HCT116 (cell line): ENCODE data around the gene EDN2. TPM values are rescaled to one million over a fixed set of nuclear protein-coding genes. Genes with fewer than 3 reads are reported as not detected.

Experiments
- ATAC-seq: fragments of 200-7000 bp; cut with Tn5 transposase; 2 replicates; pipeline ENCODE4 v1.9.1; 2020; ENCODE audit warnings: mild to moderate bottlenecking, moderate library complexity
- BruUV-seq: library from RNA; stranded (reverse); fragments of 400-500 nt; replicated peaks from 2 replicates; lab custom pipeline; 2021; lab: Mats Ljungman, UMichigan
- CTCF ChIA-PET: fragments of 300-600 bp; sonication (Branson Sonifier 250); formaldehyde crosslinking; loops from one replicate; lab custom pipeline; 2021; ENCODE audit warnings: antibody characterized with exemption; lab: Charles Lee
- POLR2A ChIA-PET: fragments of 300-600, 350-600 bp; sonication (Branson Sonifier 250); formaldehyde crosslinking; loops from one replicate; lab custom pipeline; 2021; ENCODE audit warnings: antibody characterized with exemption; lab: Charles Lee
- RAD21 ChIA-PET, 2 experiments: fragments of 300-600 bp; sonication (Branson Sonifier 250); formaldehyde crosslinking; loops; one replicate each; lab custom pipeline; 2023; ENCODE audit warnings: low total read pairs in 2 of 2; ENCODE audit not compliant: uncharacterized antibody in 2 of 2, unreplicated experiment in 2 of 2, low non-redundant PET in 1 of 2; lab: Charles Lee
- DNase-seq: peaks from one replicate; pipeline ENCODE4 v3.0.0-alpha.2; 2010; ENCODE audit warnings: low read depth, low spot score
- H2AFZ ChIP-seq: fragments of 200-600 bp; shearing (Covaris generic), sonication (generic); 2 replicates; pipeline ENCODE4 v1.6.1; 2017; ENCODE audit warnings: low read depth, mixed run types, mixed read lengths, antibody characterized with exemption, low read length; ENCODE audit not compliant: poor library complexity, severe bottlenecking
- H3K27ac ChIP-seq: 2 replicates; pipeline ENCODE4 v1.5.1; 2012; ENCODE audit warnings: low read depth, low read length
- H3K27me3 ChIP-seq: fragments of 200-600 bp; sonication (generic); 2 replicates; pipeline ENCODE4 v1.6.1; 2016; ENCODE audit warnings: mixed run types, low read length, mixed read lengths; ENCODE audit not compliant: insufficient read depth
- H3K36me3 ChIP-seq, 2 experiments: fragments of 200-500 bp in 1 of 2; fragments of 200-600 bp in 1 of 2; sonication (Bioruptor generic) in 1 of 2; sonication (generic) in 1 of 2; 2 replicates each; pipeline versions ENCODE4 v1.5.1 to v1.6.1; 2014 to 2016; ENCODE audit warnings: low read length in 2 of 2, inconsistent platforms in 1 of 2, mixed read lengths in 1 of 2, mixed run types in 1 of 2; ENCODE audit not compliant: insufficient read depth in 2 of 2, control insufficient read depth in 1 of 2
- H3K4me1 ChIP-seq, 2 experiments: fragments of 200-600 bp in 1 of 2; sonication (generic) in 1 of 2; 2 replicates each; pipeline versions ENCODE4 v1.5.1 to v1.6.1; 2012 to 2017; ENCODE audit warnings: low read length in 2 of 2, inconsistent platforms in 1 of 2, mild to moderate bottlenecking in 1 of 2, mixed read lengths in 1 of 2, mixed run types in 1 of 2, moderate library complexity in 1 of 2; ENCODE audit not compliant: insufficient read depth in 2 of 2, control insufficient read depth in 1 of 2
- H3K4me2 ChIP-seq: fragments of 200-600 bp; sonication (generic); 2 replicates; pipeline ENCODE4 v1.6.1; 2017; ENCODE audit warnings: mixed run types, low read length, mixed read lengths
- H3K4me3 ChIP-seq, 2 experiments: fragments of 200-600 bp in 1 of 2; sonication (generic) in 1 of 2; replicated peaks in 1 of 2; 2 replicates each; pipeline ENCODE4 v1.5.1; 2011 to 2016; ENCODE audit warnings: low read length in 2 of 2, control low read depth in 1 of 2, low read depth in 1 of 2, mild to moderate bottlenecking in 1 of 2, mixed read lengths in 1 of 2, mixed run types in 1 of 2
- H3K79me2 ChIP-seq: fragments of 200-600 bp; sonication (generic); 2 replicates; pipeline ENCODE4 v1.6.1; 2017; ENCODE audit warnings: mild to moderate bottlenecking, mixed run types, low read length, moderate library complexity, mixed read lengths; ENCODE audit not compliant: insufficient read depth
- H3K9ac ChIP-seq: fragments of 200-600 bp; sonication (generic); 2 replicates; pipeline ENCODE4 v1.6.1; 2016; ENCODE audit warnings: low read length, mixed read lengths
- H3K9me2 ChIP-seq: fragments of 200-600 bp; sonication (generic), shearing (Covaris generic); 2 replicates; pipeline ENCODE4 v1.6.1; 2017; ENCODE audit warnings: mixed run types, mild to moderate bottlenecking, moderate library complexity; ENCODE audit not compliant: insufficient read depth
- H3K9me3 ChIP-seq, 2 experiments: fragments of 200-500 bp in 1 of 2; fragments of 200-600 bp in 1 of 2; sonication (Bioruptor generic) in 1 of 2; sonication (generic) in 1 of 2; 2 replicates each; pipeline ENCODE4 v1.6.1; 2014 to 2017; ENCODE audit warnings: low read length in 2 of 2, mixed read lengths in 2 of 2, inconsistent platforms in 1 of 2, low read depth in 1 of 2, mild to moderate bottlenecking in 1 of 2, mixed run types in 1 of 2, moderate library complexity in 1 of 2; ENCODE audit not compliant: control insufficient read depth in 1 of 2, insufficient read depth in 1 of 2
- H4K20me1 ChIP-seq: fragments of 200-600 bp; sonication (generic), shearing (Covaris generic); 2 replicates; pipeline ENCODE4 v1.6.1; 2017; ENCODE audit warnings: mixed run types, mild to moderate bottlenecking, moderate library complexity; ENCODE audit not compliant: insufficient read depth
- CBX3 ChIP-seq: IDR thresholded peaks from 2 replicates; pipeline ENCODE4 v1.6.1; 2012; ENCODE audit warnings: low read depth
- CEBPB ChIP-seq: IDR thresholded peaks from 2 replicates; pipeline ENCODE4 v1.6.1; 2012; ENCODE audit warnings: low read depth
- EGR1 ChIP-seq: IDR thresholded peaks from 2 replicates; pipeline ENCODE4 v1.6.1; 2012; ENCODE audit warnings: low read depth
- EZH2 ChIP-seq: fragments of 200-600 bp; sonication (generic); IDR thresholded peaks from 2 replicates; pipeline ENCODE4 v1.6.1; 2017; ENCODE audit warnings: antibody characterized with exemption, mixed run types
- POLR2A ChIP-seq: IDR thresholded peaks from 2 replicates; pipeline ENCODE4 v1.7.0; 2011; ENCODE audit warnings: borderline replicate concordance; ENCODE audit not compliant: insufficient read depth, insufficient read length; ENCODE audit errors: extremely low read depth
- POLR2AphosphoS5 ChIP-seq: IDR thresholded peaks from 2 replicates; pipeline ENCODE4 v1.6.1; 2011; ENCODE audit warnings: mild to moderate bottlenecking, low read depth, low read length, moderate library complexity
- SIN3A ChIP-seq: IDR thresholded peaks from 2 replicates; pipeline ENCODE4 v1.6.1; 2012; ENCODE audit warnings: low read depth
- SP1 ChIP-seq: IDR thresholded peaks from 2 replicates; pipeline ENCODE4 v1.6.1; 2012; ENCODE audit warnings: low read depth
- TCF7L2 ChIP-seq: IDR thresholded peaks from 2 replicates; pipeline ENCODE4 v1.7.0; 2011; ENCODE audit warnings: borderline replicate concordance, inconsistent platforms; ENCODE audit not compliant: insufficient read depth, insufficient read length; ENCODE audit errors: extremely low read depth
- YY1 ChIP-seq: IDR thresholded peaks from 2 replicates; pipeline ENCODE4 v1.6.1; 2011; ENCODE audit warnings: low read length, low read depth, moderate library complexity, mild to moderate bottlenecking; ENCODE audit not compliant: insufficient replicate concordance; ENCODE audit errors: extremely low read depth
- intact Hi-C: fragments of 100-400 bp; cut with micrococcal nuclease; formaldehyde crosslinking; loops from 2 replicates; pipeline ENCODE4 v1.10.0; 2022
- total RNA-seq: library from RNA; stranded (reverse); gene quantifications from one replicate; pipeline ENCODE4 v1.2.1, GENCODE V29; 2021; ENCODE audit not compliant: unreplicated experiment
- TF ChIP-seq, protein P1 (sequence below): IDR thresholded peaks from 2 replicates; pipeline ENCODE4 v1.6.1; 2012
- TF ChIP-seq, protein P2 (sequence below): IDR thresholded peaks from 2 replicates; pipeline ENCODE4 v1.6.1; 2012; ENCODE audit warnings: low read depth

Gene EDN2
- total RNA-seq, 1 experiment from 2014 or later = not detected

DNA sequence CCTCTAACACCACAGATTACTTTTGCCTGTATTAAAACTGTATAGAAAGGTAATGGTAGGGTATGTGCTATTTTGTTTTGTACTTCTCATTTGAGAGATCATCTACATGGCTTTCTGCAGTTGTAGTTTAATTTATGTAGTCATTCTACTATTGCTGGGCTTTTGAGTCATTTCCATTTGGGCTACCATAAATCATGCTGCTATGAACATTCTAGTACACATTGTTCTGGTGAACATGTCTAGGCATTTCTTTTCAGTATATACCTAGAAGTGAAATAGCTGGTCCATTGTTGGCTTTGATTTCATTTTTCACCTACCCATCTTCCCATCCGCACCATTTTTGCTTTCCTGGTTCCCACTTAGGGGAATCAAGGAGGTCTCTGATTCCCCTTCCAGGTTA is 18.7 kb downstream of the EDN2 start (continued):
- TF ChIP-seq CEBPB = no peak
- no peak for TF ChIP-seq SIN3A
- no peak for TF ChIP-seq SP1
- TF ChIP-seq CBX3 = no peak

DNA sequence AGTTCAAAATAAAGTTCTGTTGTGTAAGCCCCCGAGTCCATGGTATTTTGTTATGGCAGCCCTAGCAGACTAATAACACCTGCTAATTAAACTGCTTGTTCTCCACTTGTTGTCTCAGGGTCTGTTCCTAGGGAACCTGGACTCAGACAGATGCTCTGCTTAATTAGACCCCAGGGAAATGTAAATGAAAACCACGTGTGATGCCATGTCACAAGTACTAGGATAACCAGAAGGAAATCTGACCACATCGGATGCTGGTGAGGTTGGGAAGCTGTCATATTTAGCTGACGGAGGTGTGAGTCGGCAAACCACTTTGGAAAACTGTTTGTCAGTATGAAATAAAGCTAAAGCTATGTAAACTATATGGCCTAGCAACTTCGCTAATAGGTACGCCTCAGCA is 19.6 kb downstream of the EDN2 start:
- Histone ChIP-seq H3K9ac (no peak overlapping the region), H4K20me1 (no peaks in the 10 kb centered on the region), H3K79me2 (no peaks in the 10 kb centered on the region), H3K4me2 (no peak overlapping the region), H3K4me3 (no peak overlapping the region), H3K27ac (no peak overlapping the region), H3K9me2 (no peaks in the 10 kb centered on the region), H3K4me1 (peaks cover 0 to 6% of the 10 kb centered on the region in 2 experiments; a peak in 3 of 4 replicates), H2AFZ (no peak overlapping the region), H3K36me3 (no peaks in the 10 kb centered on the region)
- ChIA-PET RAD21 (no interaction called here), CTCF (no interaction called here), POLR2A (no interaction called here)
- no peak for ATAC-seq
- intact Hi-C loops = no loop called here
- no TSS peak for BruUV-seq
- TF ChIP-seq, protein P1, sequence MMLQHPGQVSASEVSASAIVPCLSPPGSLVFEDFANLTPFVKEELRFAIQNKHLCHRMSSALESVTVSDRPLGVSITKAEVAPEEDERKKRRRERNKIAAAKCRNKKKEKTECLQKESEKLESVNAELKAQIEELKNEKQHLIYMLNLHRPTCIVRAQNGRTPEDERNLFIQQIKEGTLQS = no peak
- no peak for TF ChIP-seq EGR1
- no peak for TF ChIP-seq POLR2A
- no peak for TF ChIP-seq POLR2AphosphoS5
- TF ChIP-seq, protein P2, sequence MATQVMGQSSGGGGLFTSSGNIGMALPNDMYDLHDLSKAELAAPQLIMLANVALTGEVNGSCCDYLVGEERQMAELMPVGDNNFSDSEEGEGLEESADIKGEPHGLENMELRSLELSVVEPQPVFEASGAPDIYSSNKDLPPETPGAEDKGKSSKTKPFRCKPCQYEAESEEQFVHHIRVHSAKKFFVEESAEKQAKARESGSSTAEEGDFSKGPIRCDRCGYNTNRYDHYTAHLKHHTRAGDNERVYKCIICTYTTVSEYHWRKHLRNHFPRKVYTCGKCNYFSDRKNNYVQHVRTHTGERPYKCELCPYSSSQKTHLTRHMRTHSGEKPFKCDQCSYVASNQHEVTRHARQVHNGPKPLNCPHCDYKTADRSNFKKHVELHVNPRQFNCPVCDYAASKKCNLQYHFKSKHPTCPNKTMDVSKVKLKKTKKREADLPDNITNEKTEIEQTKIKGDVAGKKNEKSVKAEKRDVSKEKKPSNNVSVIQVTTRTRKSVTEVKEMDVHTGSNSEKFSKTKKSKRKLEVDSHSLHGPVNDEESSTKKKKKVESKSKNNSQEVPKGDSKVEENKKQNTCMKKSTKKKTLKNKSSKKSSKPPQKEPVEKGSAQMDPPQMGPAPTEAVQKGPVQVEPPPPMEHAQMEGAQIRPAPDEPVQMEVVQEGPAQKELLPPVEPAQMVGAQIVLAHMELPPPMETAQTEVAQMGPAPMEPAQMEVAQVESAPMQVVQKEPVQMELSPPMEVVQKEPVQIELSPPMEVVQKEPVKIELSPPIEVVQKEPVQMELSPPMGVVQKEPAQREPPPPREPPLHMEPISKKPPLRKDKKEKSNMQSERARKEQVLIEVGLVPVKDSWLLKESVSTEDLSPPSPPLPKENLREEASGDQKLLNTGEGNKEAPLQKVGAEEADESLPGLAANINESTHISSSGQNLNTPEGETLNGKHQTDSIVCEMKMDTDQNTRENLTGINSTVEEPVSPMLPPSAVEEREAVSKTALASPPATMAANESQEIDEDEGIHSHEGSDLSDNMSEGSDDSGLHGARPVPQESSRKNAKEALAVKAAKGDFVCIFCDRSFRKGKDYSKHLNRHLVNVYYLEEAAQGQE = no peak
- no peak for TF ChIP-seq EZH2
- TF ChIP-seq YY1 = no peak
- no peak for TF ChIP-seq TCF7L2
- TF ChIP-seq, all 23 proteins: peak for 0
- no peaks in the 10 kb centered on the region for H3K9me3 ChIP-seq
- DNase-seq = no peak
- H3K27me3 ChIP-seq = no peaks in the 10 kb centered on the region
